ENCODE measurements around the gene DDA1. TPM values are rescaled to one million over a fixed set of nuclear protein-coding genes. Genes with fewer than 3 reads are reported as not detected.

DDA1 gene
- total and polyA plus RNA-seq, 9 of the 15 experiments (the other 6 are each of a cell fraction or from before 2014, with no cell fraction given): 1.4 to 83.8 (median 33.8) TPM

DNA sequence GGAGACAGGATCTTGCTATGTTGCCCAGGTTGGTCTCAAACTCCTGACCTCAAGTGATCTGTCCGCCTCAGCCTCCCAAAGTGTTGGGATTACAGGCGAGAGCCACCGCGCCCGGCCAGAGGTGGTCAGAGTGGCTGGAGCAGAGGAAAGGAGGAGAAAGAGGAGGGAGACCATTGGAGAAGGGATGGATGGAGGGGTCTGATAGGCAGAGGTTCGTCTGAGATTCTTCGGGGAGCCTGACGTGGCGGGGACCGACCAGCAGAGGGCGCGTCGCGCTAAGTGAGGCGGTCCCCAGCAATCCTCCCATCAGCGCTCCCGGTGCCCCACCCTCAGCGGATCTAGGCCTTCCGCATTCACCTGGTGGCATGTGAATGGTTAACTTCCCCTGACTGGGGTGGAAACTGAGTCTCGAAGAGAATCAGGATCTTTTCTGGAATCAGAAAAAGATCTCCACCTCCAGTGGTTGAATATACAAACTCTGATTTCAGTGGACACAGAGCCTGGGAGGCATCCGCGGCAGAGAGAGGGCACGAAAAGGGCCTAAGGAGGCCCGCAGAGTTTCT lies 36.8 kb downstream of the DDA1 start (continued):
- TF ChIP-seq NR2C2 (CRISPR knock-in tag; IDR thresholded peaks at IDR 0.05) (no peak), NR2C2 (tag; IDR thresholded peaks at IDR 0.05) (no peak), SLC30A9 (CRISPR knock-in tag; IDR thresholded peaks at IDR 0.05) (no peak), CBX2 (IDR thresholded peaks at IDR 0.05; ENCODE audit: insufficient read depth, low read length, poor library complexity, severe bottlenecking) (no peak), BCL6 (CRISPR knock-in tag; IDR thresholded peaks at IDR 0.05) (no peak), SP1 (CRISPR knock-in tag; IDR thresholded peaks at IDR 0.05) (0 out of 2 replicates have a peak, but pooled peaks have one; percentile 17), ETV1 (tag; conservative IDR thresholded peaks at IDR 0.05; ENCODE audit: low read depth) (peak; percentile 42; the same call in 1 of the 2 replicates), POLR2A (conservative IDR thresholded peaks at IDR 0.05) (no peak), GATAD2B (IDR thresholded peaks at IDR 0.05; ENCODE audit: borderline replicate concordance) (no peak), ELF1 (tag; IDR thresholded peaks at IDR 0.05) (peak; percentile 81), ERF (CRISPR knock-in tag; IDR thresholded peaks at IDR 0.05) (no peak), STAT5A (IDR thresholded peaks at IDR 0.05; ENCODE audit: borderline replicate concordance, low read length) (no peak), SPI1 (IDR thresholded peaks at IDR 0.05; ENCODE audit: borderline replicate concordance, low read depth, low read length) (peak; percentile 62; the same call in 1 of the 2 replicates), SIN3B (IDR thresholded peaks at IDR 0.05; ENCODE audit: low read depth) (no peak), SREBF2 (CRISPR knock-in tag; IDR thresholded peaks at IDR 0.05) (no peak), CTCFL (IDR thresholded peaks at IDR 0.05; ENCODE audit: borderline replicate concordance, insufficient read depth, low read depth, low read length, poor library complexity, severe bottlenecking) (peak; percentile 48), CTBP1 (IDR thresholded peaks at IDR 0.05; ENCODE audit: borderline replicate concordance) (peak; percentile 84; the same call in 1 of the 2 replicates), SMARCC2 (IDR thresholded peaks at IDR 0.05; ENCODE audit: low read depth) (no peak), E2F5 (CRISPR knock-in tag; IDR thresholded peaks at IDR 0.05) (no peak), RCOR1 (IDR thresholded peaks at IDR 0.05; ENCODE audit: borderline replicate concordance in 1 of 2, low read depth in 2 of 2, low read length in 2 of 2) (peak in 1 of 2 experiments; percentile 73; a peak in 1 of 4 replicates), BCOR (IDR thresholded peaks at IDR 0.05) (peak; percentile 83), MAFG (tag; conservative IDR thresholded peaks at IDR 0.05) (no peak), ZKSCAN8 (CRISPR knock-in tag; IDR thresholded peaks at IDR 0.05) (no peak), CREM (IDR thresholded peaks at IDR 0.05; ENCODE audit: low read depth) (peak; percentile 60; the same call in 1 of the 2 replicates)
- TF ChIP-seq, protein P1, sequence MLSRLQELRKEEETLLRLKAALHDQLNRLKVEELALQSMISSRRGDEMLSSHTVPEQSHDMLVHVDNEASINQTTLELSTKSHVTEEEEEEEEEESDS (CRISPR knock-in tag; IDR thresholded peaks at IDR 0.05): no peak
- TF ChIP-seq, protein P2, sequence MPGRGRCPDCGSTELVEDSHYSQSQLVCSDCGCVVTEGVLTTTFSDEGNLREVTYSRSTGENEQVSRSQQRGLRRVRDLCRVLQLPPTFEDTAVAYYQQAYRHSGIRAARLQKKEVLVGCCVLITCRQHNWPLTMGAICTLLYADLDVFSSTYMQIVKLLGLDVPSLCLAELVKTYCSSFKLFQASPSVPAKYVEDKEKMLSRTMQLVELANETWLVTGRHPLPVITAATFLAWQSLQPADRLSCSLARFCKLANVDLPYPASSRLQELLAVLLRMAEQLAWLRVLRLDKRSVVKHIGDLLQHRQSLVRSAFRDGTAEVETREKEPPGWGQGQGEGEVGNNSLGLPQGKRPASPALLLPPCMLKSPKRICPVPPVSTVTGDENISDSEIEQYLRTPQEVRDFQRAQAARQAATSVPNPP (IDR thresholded peaks at IDR 0.05; ENCODE audit: borderline replicate concordance, insufficient read depth, insufficient read length): no peak
- TF ChIP-seq, protein P3, sequence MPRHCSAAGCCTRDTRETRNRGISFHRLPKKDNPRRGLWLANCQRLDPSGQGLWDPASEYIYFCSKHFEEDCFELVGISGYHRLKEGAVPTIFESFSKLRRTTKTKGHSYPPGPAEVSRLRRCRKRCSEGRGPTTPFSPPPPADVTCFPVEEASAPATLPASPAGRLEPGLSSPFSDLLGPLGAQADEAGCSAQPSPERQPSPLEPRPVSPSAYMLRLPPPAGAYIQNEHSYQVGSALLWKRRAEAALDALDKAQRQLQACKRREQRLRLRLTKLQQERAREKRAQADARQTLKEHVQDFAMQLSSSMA (CRISPR knock-in tag; IDR thresholded peaks at IDR 0.05): no peak

Measured in K562 (cell line).